GM23248 (cell line): ENCODE measurements around the gene CDK8.

ENCODE experiments used
- EZH2 ChIP-seq: fragments of 200-600 bp; sonication (generic); IDR thresholded peaks from 2 replicates; pipeline ENCODE4 v1.6.1; 2018; ENCODE audit warnings: antibody characterized with exemption, mild to moderate bottlenecking; ENCODE audit not compliant: insufficient read depth, poor library complexity, severe bottlenecking
- EZH2phosphoT487 ChIP-seq: fragments of 200-600 bp; sonication (generic); IDR thresholded peaks from 2 replicates; pipeline ENCODE4 v1.6.1; 2018; ENCODE audit warnings: antibody characterized with exemption, moderate library complexity, mild to moderate bottlenecking, low read depth; ENCODE audit not compliant: insufficient read depth

- no peak for TF ChIP-seq EZH2phosphoT487
- no peak for TF ChIP-seq EZH2
These were observed 46.2 kb downstream of the CDK8 start for GRCh38 chr13:26300140-26300539.
